ENCODE data around the gene SELENOH. TPM values are rescaled to one million over a fixed set of nuclear protein-coding genes. Genes with fewer than 3 reads are reported as not detected.

The SELENOH gene
- total and polyA plus RNA-seq, 9 of the 15 experiments (the other 6 are each of a cell fraction or from before 2014, with no cell fraction given) = 16.6 to 299 (median 118) TPM

- DNase-seq (ENCODE audit: extremely low read depth in 1 of 4, low spot score in 3 of 4) (no peak), ATAC-seq (no peak), FAIRE-seq (no peak)
- Histone ChIP-seq H3K79me2 (ENCODE audit: control insufficient read depth, insufficient read depth, low read length) (peaks cover 85% of the 10 kb centered on the region), H2AFZ (ENCODE audit: low read depth, low read length) (no peak overlapping the region), H3K9ac (ENCODE audit: insufficient read depth in 1 of 2, low read depth in 2 of 2, low read length in 2 of 2) (no peak overlapping the region), H3K4me2 (ENCODE audit: insufficient read depth, low read length) (no peak overlapping the region), H3K9me1 (ENCODE audit: control insufficient read depth, insufficient read depth, low read length) (peaks cover 3% of the 10 kb centered on the region), H3K27ac (ENCODE audit: extremely low read depth, low read depth, low read length) (no peak overlapping the region), H3K27me3 (ENCODE audit: control insufficient read depth in 2 of 2, insufficient read depth in 2 of 2, low read length in 2 of 2) (no peaks in the 10 kb centered on the region), H3K36me3 (ENCODE audit: control insufficient read depth, insufficient read depth, low read length) (peaks cover 17% of the 10 kb centered on the region; the same call in 2 of the 3 replicates), H4K20me1 (replicated peaks; ENCODE audit: control insufficient read depth, insufficient read depth, low read length) (peaks cover 17% of the 10 kb centered on the region; the same call in 1 of the 2 replicates), H3K4me3 (no peak overlapping the region), H3K9me3 (replicated peaks; ENCODE audit: control insufficient read depth, insufficient read depth, low read depth, low read length) (no peaks in the 10 kb centered on the region), H3K4me1 (replicated peaks in 1 of 2; ENCODE audit: control insufficient read depth in 2 of 2, insufficient read depth in 2 of 2, low read length in 2 of 2) (peaks cover 0 to 14% of the 10 kb centered on the region in 2 experiments; a peak in 4 of 5 replicates)
- intact Hi-C loops (cut with micrococcal nuclease) (no loop called here), in situ Hi-C loops (cut with MboI) (no loop called here)
- POLR2A ChIA-PET = interaction anchor here (1.1 to 2.4 kb wide), 4 partner anchors 8 to 11 kb away, joined by 3 to 16 read pairs (median 5); partner anchors contain the start of gene CTNND1
- BruUV-seq (replicated peaks) = no TSS peak
- CTCF ChIA-PET (ENCODE audit: low intra/inter-chr PET ratio) = no interaction called here
- 75% methylated on average over 3 of the region's 3 CpGs for WGBS (ENCODE audit: insufficient coverage, low coverage, missing lambda C conversion rate)
- TF ChIP-seq RBM25 (IDR thresholded peaks at IDR 0.05; ENCODE audit: low read depth, low read length, severe bottlenecking) (peak; percentile 75), MAFK (IDR thresholded peaks at IDR 0.05; ENCODE audit: low read length) (no peak), KDM1A (IDR thresholded peaks at IDR 0.05) (0 out of 4 replicates have a peak, but pooled peaks of 1 of the 2 experiments have one; percentile 22), SREBF2 (CRISPR knock-in tag; IDR thresholded peaks at IDR 0.05) (no peak), ZFPM2 (CRISPR knock-in tag; IDR thresholded peaks at IDR 0.05) (no peak), BCOR (IDR thresholded peaks at IDR 0.05) (peak; percentile 53), MED1 (CRISPR knock-in tag; IDR thresholded peaks at IDR 0.05; ENCODE audit: borderline replicate concordance) (no peak), YBX1 (IDR thresholded peaks at IDR 0.05) (no peak)
- TF ChIP-seq, protein P1, sequence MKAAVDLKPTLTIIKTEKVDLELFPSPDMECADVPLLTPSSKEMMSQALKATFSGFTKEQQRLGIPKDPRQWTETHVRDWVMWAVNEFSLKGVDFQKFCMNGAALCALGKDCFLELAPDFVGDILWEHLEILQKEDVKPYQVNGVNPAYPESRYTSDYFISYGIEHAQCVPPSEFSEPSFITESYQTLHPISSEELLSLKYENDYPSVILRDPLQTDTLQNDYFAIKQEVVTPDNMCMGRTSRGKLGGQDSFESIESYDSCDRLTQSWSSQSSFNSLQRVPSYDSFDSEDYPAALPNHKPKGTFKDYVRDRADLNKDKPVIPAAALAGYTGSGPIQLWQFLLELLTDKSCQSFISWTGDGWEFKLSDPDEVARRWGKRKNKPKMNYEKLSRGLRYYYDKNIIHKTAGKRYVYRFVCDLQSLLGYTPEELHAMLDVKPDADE (conservative IDR thresholded peaks at IDR 0.05; ENCODE audit: control insufficient read depth, low read depth, low read length) = no peak
Measured at GRCh38 chr11:57771365-57771764, 30.1 kb downstream of the SELENOH start.

Measured in K562 (cell line).